Effector memory CD8-positive, alpha-beta T cell (primary cell): Measurements from ENCODE around the gene RPL7A.
A peak's percentile ranks its signal among the peaks of the same experiment; 100 is the strongest.
"Not testable (repeated sequence)": the region's sequence is repeated elsewhere in the genome, so short reads cannot be mapped to it uniquely, and the experiment has no call there.

Experiments used
- ATAC-seq: fragments of 150-1000 bp; cut with Tn5 transposase; replicated peaks from 2 replicates; pipeline ENCODE4 v1.10.0; 2021; ENCODE audit warnings: mild to moderate bottlenecking, moderate library complexity
- DNase-seq, 3 experiments: peaks; one replicate each; pipeline ENCODE4 v3.0.0; 2021
- H3K27ac Mint-ChIP-seq, 2 donors: one replicate each; pipeline ENCODE4 v1.8.0; 2022; ENCODE audit warnings: mild to moderate bottlenecking in 2 of 2, mixed read lengths in 2 of 2, moderate library complexity in 2 of 2
- H3K27me3 Mint-ChIP-seq, 2 donors: one replicate each; pipeline ENCODE4 v1.8.0; 2022; ENCODE audit warnings: mixed read lengths in 2 of 2
- H3K36me3 Mint-ChIP-seq: one replicate; pipeline ENCODE4 v1.8.0; 2022; ENCODE audit warnings: mild to moderate bottlenecking, moderate library complexity, mixed read lengths; ENCODE audit not compliant: insufficient read depth
- H3K4me1 Mint-ChIP-seq, 2 donors: one replicate each; pipeline ENCODE4 v1.8.0; 2022; ENCODE audit warnings: low read depth in 2 of 2, mixed read lengths in 2 of 2
- H3K4me3 Mint-ChIP-seq, 2 donors: one replicate each; pipeline ENCODE4 v1.8.0; 2022; ENCODE audit warnings: mild to moderate bottlenecking in 2 of 2, mixed read lengths in 2 of 2, moderate library complexity in 2 of 2
- H3K9me3 Mint-ChIP-seq, 2 donors: one replicate each; pipeline ENCODE4 v1.8.0; 2022; ENCODE audit warnings: mixed read lengths in 2 of 2
- total RNA-seq, 9 experiments: gene quantifications; one replicate each; lab custom pipeline; 2026; lab: John Stamatoyannopoulos, UW

The RPL7A gene
- 871 to 1,750 (median 1,385) reads per million in 9 experiments for total RNA-seq

DNA sequence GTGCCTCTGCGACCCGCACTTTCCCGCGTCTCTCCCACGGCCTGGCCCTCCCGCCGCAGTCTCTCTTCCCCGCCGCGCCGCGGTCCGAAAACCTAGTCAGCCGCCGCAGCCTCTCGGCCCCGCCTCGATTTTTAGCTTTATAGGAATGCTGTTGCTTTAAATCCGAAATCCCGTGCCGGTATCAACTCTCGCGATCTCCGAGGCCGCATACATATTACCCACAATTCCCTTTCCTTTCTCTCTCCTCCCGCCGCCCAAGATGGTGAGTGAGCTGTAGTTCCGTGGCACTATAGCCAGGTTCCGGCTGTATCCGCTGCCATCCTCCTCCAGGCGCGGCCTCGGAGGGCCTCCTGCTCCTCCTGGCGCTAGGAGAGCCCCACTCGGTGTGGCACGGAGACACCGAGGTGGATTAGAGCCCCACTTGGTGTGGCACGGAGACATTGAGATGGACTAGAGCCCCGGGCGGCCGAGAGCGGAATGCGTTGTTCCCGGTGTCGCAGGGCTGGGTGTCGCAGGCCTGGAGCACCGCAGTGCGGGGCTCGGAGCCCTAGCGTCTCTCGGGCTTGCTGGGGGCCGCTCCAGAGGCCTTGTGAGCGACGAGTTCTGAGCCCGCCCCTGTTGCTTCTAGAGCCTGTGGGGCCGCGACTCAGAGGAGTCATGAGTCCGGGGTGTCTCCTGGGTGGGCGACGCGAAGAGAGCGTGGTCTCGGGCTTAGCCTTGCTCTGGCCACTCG is at the start of gene RPL7A, which contains the start of gene MED22:
RPL7A (plus strand) TSS at position 234 of the 733 bp plus-strand sequence; CDS start at position 260, 26 bp downstream.
MED22 (minus strand) TSS at position 147 of the 733 bp plus-strand sequence. CDS start 1,469 bp downstream, outside the sequence.
- H3K36me3 Mint-ChIP-seq: peaks cover 75% of the 10 kb centered on the region
- DNase-seq: peak; percentile 86 to 91 (median 88)
- H3K4me1 Mint-ChIP-seq: peaks cover 31 to 34% of the 10 kb centered on the region in 2 donors
- peak within 1 kb of the TSS; percentile 98 to 99 for H3K27ac Mint-ChIP-seq
- H3K4me3 Mint-ChIP-seq: peak within 1 kb of the TSS; percentile 92 to 99
- no peaks in the 10 kb centered on the region for H3K27me3 Mint-ChIP-seq
- no peaks in the 10 kb centered on the region for H3K9me3 Mint-ChIP-seq
- peak; percentile 89 for ATAC-seq

GRCh38 chr9:133299996-133300395 is 48.0 kb upstream of the RPL7A start:
- H3K27me3 Mint-ChIP-seq: peaks cover 23 to 50% of the 10 kb centered on the region in 2 donors
- not testable (repeated sequence) for H3K4me3 Mint-ChIP-seq, H3K36me3 Mint-ChIP-seq, H3K4me1 Mint-ChIP-seq, DNase-seq, ATAC-seq, H3K9me3 Mint-ChIP-seq, H3K27ac Mint-ChIP-seq

DNA sequence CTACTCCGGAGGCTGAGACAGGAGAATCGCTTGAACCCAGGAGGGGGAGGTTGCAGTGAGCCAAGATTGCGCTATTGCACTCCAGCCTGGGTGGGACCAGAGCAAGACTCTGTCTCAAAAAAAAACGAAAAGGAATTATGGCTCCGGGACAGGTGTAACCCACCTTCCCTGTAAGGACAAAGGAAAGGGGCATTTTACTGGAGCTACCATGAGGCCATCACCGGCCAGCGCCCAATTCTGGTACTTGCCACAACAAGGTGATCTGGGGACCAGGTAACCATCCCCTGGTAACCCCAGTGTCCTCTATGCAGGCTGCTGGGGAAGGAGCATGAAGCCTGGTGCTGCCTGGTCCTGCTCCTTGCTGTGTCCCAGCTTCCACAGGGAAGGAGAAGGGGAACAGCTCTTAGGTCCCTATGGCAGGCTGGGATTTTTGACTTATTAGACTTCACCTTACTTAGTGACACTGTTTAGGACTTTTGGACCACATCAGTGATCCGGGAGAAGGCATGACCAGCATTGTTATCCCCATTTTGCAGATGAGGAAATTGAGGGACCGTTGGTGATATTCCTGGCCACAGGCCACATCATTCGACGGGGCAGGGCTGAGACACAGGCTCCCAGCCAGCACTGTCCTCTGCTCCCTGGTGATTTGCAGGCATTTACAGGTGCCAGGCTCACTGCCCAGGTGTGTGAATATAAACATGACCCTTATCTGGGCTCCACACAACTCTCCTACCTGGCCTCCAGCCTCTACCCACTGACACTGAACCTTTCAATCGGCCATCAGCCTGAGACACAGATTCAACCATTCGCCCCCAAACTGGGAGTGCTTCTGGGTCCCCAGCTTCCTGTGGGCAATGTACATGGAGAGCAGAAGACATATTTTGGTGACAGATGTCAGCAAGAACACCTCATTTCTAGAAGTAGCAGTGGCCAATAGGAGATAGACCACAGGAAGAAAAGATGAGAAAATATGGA is 46.5 kb upstream of the RPL7A start:
- ATAC-seq (no peak), DNase-seq (no peak)
- Mint-ChIP-seq H3K4me1 (no peaks in the 10 kb centered on the region), H3K27ac (no peak overlapping the region), H3K27me3 (peaks cover 25 to 48% of the 10 kb centered on the region in 2 donors), H3K4me3 (no peak overlapping the region), H3K36me3 (peaks cover 5% of the 10 kb centered on the region), H3K9me3 (no peaks in the 10 kb centered on the region)

DNA sequence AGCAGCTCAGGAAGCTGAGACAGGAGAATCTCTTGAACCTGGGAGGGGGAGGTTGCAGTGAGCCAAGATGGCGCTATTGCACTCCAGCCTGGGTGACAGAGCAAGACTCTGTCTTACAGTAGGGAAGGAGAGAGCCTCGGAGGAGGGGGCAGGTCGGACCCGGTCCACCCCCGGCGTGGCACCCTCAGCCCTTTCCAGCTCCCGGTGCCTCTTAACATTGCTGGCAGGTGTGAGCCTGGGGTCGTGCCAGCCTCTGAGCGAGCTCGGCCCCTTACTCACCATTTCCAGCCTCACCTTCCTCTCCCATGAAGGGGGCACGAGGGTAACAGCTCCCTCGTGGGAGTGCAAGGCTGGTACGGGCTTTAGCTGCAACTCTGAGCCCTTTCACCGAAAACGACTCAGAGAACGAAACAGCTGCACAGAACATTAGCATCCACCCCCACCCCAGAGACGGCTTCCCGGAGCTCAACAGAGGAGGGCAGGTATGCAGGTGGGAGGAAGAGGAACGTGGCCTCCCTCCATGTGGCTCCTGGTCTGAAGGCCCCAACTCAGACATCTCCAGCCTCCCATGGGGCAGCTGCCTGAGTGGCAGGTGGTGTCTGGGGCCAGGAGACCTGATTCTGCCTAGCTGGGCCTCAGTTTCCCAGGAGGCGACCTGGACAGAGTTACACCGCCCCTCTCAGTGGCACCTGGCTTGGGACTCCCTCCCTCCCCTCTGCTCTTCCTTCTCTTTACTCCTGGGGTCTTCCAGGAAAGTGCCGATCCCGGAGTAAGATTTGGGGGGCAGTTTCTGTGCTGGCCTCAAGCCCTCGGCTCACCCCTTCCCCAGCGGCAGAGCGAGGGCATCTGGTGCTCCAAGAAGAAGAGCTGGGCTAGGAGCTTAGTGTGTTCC is 44.5 kb upstream of the RPL7A start:
- ATAC-seq: no peak

GRCh38 chr9:133304158-133304470 is 43.9 kb upstream of the RPL7A start:
- Mint-ChIP-seq H3K4me1 (no peaks in the 10 kb centered on the region), H3K9me3 (no peaks in the 10 kb centered on the region), H3K27me3 (peaks cover 30 to 54% of the 10 kb centered on the region in 2 donors), H3K4me3 (no peak overlapping the region), H3K36me3 (peaks cover 5% of the 10 kb centered on the region), H3K27ac (no peak overlapping the region)
- DNase-seq (no peak), ATAC-seq (no peak)

More for the DNA sequence above, 44.5 kb upstream of the RPL7A start:
- Mint-ChIP-seq H3K4me3 (no peak overlapping the region), H3K27ac (no peak overlapping the region), H3K36me3 (peaks cover 5% of the 10 kb centered on the region), H3K4me1 (no peaks in the 10 kb centered on the region), H3K9me3 (no peaks in the 10 kb centered on the region), H3K27me3 (peaks cover 24 to 49% of the 10 kb centered on the region in 2 donors)
- DNase-seq: no peak

DNA sequence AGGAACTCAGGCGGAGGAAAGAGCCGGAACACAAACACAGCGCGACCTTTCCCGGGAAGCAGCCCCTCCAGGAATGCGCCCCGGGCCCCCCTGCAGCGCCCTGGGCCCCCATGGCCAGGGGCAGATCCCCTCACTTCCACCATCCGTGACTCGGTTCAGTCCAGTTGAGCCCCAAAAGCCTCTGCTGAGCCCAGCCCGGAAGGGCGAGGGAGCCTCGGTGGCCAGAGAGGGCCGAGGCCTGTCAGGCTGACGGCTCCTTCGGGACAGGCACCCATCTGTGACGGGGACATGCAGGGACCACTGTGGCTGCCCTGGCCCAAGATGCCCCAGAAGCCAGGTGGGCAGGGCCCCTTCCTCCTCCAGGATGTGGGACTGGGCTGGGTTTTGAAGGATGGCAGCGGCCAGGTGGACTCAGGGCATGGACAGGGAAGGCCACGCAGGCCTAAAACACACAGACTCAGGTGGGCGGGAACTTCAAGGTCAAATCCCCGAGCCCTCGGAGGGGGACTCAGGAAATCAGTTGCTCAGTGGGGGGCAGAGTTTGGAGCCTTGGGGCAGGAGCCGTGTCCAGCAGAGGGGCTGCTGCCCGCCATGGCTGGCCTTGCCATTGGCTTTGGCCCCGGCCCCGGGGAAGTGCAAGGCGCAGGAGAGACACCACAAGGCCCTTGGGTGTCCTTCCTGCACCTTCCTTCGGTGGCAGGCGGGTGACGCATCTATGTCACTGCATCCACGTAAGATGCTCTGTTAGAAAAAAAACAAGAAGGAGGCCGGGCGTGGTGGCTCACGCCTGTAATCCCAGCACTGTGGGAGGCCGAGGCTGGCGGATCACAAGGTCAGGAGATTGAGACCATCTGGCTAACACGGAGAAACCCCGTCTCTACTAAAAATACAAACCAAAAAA is 43.3 kb upstream of the RPL7A start:
- no peak overlapping the region for H3K4me3 Mint-ChIP-seq

GRCh38 chr9:133305731-133306130 is 42.3 kb upstream of the RPL7A start:
- peaks cover 5% of the 10 kb centered on the region for H3K36me3 Mint-ChIP-seq
- no peak overlapping the region for H3K4me3 Mint-ChIP-seq
- DNase-seq: no peak
- H3K4me1 Mint-ChIP-seq: no peaks in the 10 kb centered on the region
- peaks cover 33 to 57% of the 10 kb centered on the region in 2 donors for H3K27me3 Mint-ChIP-seq
- H3K9me3 Mint-ChIP-seq: no peaks in the 10 kb centered on the region
- no peak for ATAC-seq
- no peak overlapping the region for H3K27ac Mint-ChIP-seq

More for the DNA sequence above, 43.3 kb upstream of the RPL7A start:
- peaks cover 5% of the 10 kb centered on the region for H3K36me3 Mint-ChIP-seq
- DNase-seq (no peak), ATAC-seq (no peak)
- no peaks in the 10 kb centered on the region for H3K9me3 Mint-ChIP-seq
- H3K27me3 Mint-ChIP-seq: peaks cover 30 to 54% of the 10 kb centered on the region in 2 donors
- no peaks in the 10 kb centered on the region for H3K4me1 Mint-ChIP-seq
- no peak overlapping the region for H3K27ac Mint-ChIP-seq

GRCh38 chr9:133306242-133307204 is 41.5 kb upstream of the RPL7A start:
- Mint-ChIP-seq H3K27ac (no peak overlapping the region), H3K36me3 (peaks cover 5% of the 10 kb centered on the region), H3K4me1 (no peaks in the 10 kb centered on the region), H3K4me3 (no peak overlapping the region), H3K27me3 (peaks cover 33 to 57% of the 10 kb centered on the region in 2 donors), H3K9me3 (no peaks in the 10 kb centered on the region)
- no peak for DNase-seq
- ATAC-seq: no peak

DNA sequence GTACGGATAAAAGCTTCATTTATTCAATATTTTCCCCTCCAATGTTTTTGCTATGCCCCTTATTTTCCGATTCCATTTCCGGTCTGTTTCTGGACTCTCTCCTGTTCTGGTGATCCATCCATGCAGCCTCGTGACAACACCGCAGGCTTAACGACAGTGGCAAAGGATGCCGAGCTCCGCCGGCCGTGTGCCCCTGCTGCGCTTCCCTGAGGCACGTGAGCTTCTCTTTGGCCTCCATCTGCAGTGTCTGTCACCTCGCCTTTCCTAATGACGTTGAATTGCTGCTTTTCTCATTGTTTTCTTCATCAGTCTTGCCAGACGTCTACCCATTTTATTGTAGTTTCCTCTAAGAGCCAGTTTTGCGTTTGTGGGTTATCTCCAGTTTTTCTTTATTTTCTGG is 40.7 kb upstream of the RPL7A start:
- no peak overlapping the region for H3K4me3 Mint-ChIP-seq

DNA sequence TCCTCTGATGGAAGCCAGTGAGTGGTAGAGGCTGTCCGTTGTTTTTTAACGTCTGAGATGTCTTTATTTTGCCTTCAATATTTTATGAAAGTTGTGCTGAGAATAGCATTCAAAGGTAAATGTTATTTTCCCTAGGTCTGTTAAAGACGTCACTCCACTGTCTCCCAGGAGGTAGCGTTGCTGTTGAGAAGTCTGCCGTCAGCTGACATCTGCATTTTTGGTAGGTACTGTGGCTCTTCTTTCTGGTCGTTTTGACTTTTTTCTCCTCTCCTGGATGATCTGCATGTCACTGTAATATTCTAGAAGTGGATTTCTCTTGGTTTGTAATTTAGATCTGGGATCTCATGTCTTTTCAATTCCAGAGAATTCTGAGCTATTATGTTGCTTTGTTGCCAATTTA is 38.4 kb upstream of the RPL7A start:
- no peak for DNase-seq
- ATAC-seq: no peak
- peaks cover 4% of the 10 kb centered on the region for H3K36me3 Mint-ChIP-seq
- peaks cover 33 to 48% of the 10 kb centered on the region in 2 donors for H3K27me3 Mint-ChIP-seq
- H3K4me3 Mint-ChIP-seq: no peak overlapping the region
- no peaks in the 10 kb centered on the region for H3K9me3 Mint-ChIP-seq
- no peak overlapping the region for H3K27ac Mint-ChIP-seq
- no peaks in the 10 kb centered on the region for H3K4me1 Mint-ChIP-seq

More for the DNA sequence above, 40.7 kb upstream of the RPL7A start:
- Mint-ChIP-seq H3K36me3 (peaks cover 5% of the 10 kb centered on the region), H3K27me3 (peaks cover 33 to 50% of the 10 kb centered on the region in 2 donors), H3K4me1 (no peaks in the 10 kb centered on the region), H3K9me3 (no peaks in the 10 kb centered on the region), H3K27ac (no peak overlapping the region)
- DNase-seq (no peak), ATAC-seq (no peak)

DNA sequence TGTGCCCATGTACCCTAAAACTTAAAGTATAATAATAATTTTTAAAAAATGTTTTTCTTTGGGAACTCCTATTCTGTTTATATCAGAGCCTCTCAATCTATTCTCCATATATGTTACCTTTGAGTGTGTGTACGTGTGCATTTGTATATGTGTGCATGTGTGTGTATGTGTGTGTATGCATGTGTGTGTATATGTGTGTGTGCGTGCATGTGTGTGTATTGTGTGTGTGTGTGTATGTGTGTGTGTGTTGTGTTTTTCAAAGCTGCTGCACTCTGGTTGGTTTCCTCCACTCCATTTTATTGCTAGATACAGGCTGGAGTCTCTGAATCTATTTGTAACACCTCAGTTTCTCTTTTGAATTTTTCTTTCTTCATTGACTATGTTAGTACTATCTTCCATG is 32.0 kb upstream of the RPL7A start:
- H3K36me3 Mint-ChIP-seq: peaks cover 3% of the 10 kb centered on the region
- H3K27me3 Mint-ChIP-seq: peaks cover 0 to 14% of the 10 kb centered on the region in 2 donors
- H3K27ac Mint-ChIP-seq: no peak overlapping the region
- no peak for DNase-seq
- no peaks in the 10 kb centered on the region for H3K9me3 Mint-ChIP-seq
- H3K4me1 Mint-ChIP-seq: no peaks in the 10 kb centered on the region
- no peak overlapping the region for H3K4me3 Mint-ChIP-seq
- no peak for ATAC-seq
